RWPE2 (cell line): ENCODE data around the gene ZC3H13.

Experiments used
- ATAC-seq: fragments of 200-7000 bp; cut with Tn5 transposase; 3 replicates; pipeline ENCODE4 v1.9.1; 2021; ENCODE audit warnings: low read depth
- DNase-seq: peaks from one replicate; pipeline ENCODE4 v3.0.0-alpha.2; 2020; ENCODE audit warnings: low spot score
- H3K27ac ChIP-seq: fragments of 450-650 bp; 2 replicates; pipeline ENCODE4 v1.5.1; 2017; ENCODE audit warnings: mild to moderate bottlenecking; ENCODE audit not compliant: poor library complexity, severe bottlenecking
- H3K27me3 ChIP-seq: fragments of 250-450 bp; sonication (Bioruptor Pico); 2 replicates; pipeline ENCODE4 v1.5.1; 2021; ENCODE audit warnings: mild to moderate bottlenecking, moderate library complexity; ENCODE audit not compliant: insufficient read depth, poor library complexity, severe bottlenecking
- H3K36me3 ChIP-seq: fragments of 250-450 bp; sonication (Bioruptor Pico); 2 replicates; pipeline ENCODE4 v1.5.1; 2020; ENCODE audit warnings: low read depth, mild to moderate bottlenecking, moderate library complexity
- H3K4me1 ChIP-seq: fragments of 250-450 bp; sonication (Bioruptor Pico); 2 replicates; pipeline ENCODE4 v1.5.1; 2021; ENCODE audit warnings: mild to moderate bottlenecking, moderate library complexity; ENCODE audit not compliant: insufficient read depth, poor library complexity, severe bottlenecking
- H3K4me3 ChIP-seq: fragments of 250-450 bp; sonication (Bioruptor Pico); 2 replicates; pipeline ENCODE4 v1.5.1; 2021; ENCODE audit warnings: mild to moderate bottlenecking, moderate library complexity; ENCODE audit not compliant: severe bottlenecking
- H3K9me3 ChIP-seq: fragments of 250-450 bp; sonication (Bioruptor Pico); 2 replicates; pipeline ENCODE4 v1.5.1; 2021; ENCODE audit warnings: mild to moderate bottlenecking, moderate library complexity; ENCODE audit not compliant: severe bottlenecking
- TF ChIP-seq, protein P1 (sequence below): fragments of 450-650 bp; IDR thresholded peaks from one replicate; pipeline ENCODE4 v1.5.1; 2017; ENCODE audit warnings: mild to moderate bottlenecking, moderate library complexity; ENCODE audit not compliant: poor library complexity, severe bottlenecking

The ZC3H13 gene

DNA sequence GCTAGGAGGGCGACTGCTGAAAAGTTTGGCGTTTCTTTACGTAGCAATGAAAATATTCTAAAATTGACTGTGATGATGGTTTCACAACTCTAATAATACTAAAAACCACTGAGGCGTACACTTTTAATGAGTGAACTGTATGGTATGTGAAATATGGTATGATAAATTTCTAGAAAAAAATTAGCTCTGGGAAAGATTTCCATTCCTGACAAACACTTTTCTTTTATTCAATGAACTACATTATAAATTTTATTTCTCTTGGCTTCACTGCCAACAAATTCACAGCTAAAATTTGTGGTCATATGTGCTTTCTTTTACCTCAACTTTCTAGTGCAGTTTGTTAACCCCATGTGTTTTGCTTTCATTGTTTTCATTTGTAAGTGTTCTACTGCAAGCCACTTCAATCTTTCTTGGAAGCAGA lies 11.1 kb downstream of the ZC3H13 start:
- Histone ChIP-seq H3K36me3 (peaks cover 74% of the 10 kb centered on the region), H3K27ac (no peak overlapping the region), H3K9me3 (no peaks in the 10 kb centered on the region), H3K4me1 (no peaks in the 10 kb centered on the region), H3K27me3 (no peaks in the 10 kb centered on the region), H3K4me3 (no peak overlapping the region)
- no peak for DNase-seq
- TF ChIP-seq, protein P1, sequence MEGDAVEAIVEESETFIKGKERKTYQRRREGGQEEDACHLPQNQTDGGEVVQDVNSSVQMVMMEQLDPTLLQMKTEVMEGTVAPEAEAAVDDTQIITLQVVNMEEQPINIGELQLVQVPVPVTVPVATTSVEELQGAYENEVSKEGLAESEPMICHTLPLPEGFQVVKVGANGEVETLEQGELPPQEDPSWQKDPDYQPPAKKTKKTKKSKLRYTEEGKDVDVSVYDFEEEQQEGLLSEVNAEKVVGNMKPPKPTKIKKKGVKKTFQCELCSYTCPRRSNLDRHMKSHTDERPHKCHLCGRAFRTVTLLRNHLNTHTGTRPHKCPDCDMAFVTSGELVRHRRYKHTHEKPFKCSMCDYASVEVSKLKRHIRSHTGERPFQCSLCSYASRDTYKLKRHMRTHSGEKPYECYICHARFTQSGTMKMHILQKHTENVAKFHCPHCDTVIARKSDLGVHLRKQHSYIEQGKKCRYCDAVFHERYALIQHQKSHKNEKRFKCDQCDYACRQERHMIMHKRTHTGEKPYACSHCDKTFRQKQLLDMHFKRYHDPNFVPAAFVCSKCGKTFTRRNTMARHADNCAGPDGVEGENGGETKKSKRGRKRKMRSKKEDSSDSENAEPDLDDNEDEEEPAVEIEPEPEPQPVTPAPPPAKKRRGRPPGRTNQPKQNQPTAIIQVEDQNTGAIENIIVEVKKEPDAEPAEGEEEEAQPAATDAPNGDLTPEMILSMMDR, result no peak
- no peak for ATAC-seq

DNA sequence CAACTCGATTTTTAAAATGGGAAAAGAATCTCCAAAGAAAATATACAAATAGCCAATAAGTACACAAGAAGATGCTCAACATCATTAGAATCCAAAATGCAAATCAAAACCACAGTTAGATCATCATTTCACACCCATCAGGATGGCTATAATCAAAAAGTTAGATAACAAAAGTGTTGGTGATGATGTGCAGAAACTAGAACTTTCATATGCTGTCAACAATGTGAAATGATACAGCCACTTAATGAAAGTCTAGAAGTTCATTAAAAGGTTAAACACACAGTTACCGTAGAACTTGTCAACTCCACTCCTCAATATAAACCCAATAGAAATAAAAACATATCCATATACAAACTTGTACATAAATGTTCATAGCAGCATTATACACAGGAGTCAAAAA lies 11.8 kb downstream of the ZC3H13 start:
- ATAC-seq, result no peak
- DNase-seq, result no peak
- no peaks in the 10 kb centered on the region for H3K4me1 ChIP-seq
- no peak overlapping the region for H3K27ac ChIP-seq
- TF ChIP-seq, protein P1, result no peak
- peaks cover 74% of the 10 kb centered on the region for H3K36me3 ChIP-seq
- no peaks in the 10 kb centered on the region for H3K27me3 ChIP-seq
- H3K4me3 ChIP-seq, result no peak overlapping the region
- no peaks in the 10 kb centered on the region for H3K9me3 ChIP-seq

DNA sequence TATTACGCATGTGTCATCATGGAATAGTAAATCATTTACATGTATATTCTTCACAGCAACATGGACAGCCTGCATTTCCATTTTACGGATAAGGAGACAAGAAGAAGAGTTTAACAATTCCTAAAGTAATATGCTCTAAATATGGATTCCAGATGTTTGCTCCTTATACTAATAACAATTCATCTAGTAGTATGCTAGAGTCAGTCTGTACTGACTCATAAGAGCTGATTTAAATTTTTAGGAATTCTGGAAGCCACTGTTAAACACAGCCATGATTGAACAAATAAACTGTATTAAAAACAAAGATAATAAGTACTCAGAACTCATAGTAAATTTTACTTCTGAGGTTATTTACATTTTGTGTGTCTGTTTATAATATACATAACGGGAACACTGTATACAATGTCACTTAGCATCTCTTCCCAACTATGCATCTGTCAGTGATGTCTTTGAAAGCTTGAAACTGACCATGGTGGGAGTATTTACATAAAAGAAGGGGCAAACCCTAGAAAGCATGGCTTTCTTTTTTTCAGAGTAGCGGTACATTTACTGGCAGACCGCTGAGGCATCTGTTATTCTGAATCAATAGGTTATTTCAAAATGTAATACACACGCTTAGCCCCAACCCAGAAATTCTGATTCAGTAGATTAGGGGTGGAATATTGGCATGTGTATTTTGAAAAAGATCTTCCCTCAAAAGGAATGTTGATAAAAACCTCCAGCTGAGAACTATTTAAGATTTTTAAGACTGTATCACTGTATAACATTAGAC lies 12.9 kb downstream of the ZC3H13 start:
- TF ChIP-seq, protein P1, result no peak
- ATAC-seq (no peak), DNase-seq (no peak)
- Histone ChIP-seq H3K4me3 (no peak overlapping the region), H3K27me3 (no peaks in the 10 kb centered on the region), H3K27ac (no peak overlapping the region), H3K9me3 (no peaks in the 10 kb centered on the region), H3K4me1 (no peaks in the 10 kb centered on the region), H3K36me3 (peaks cover 69% of the 10 kb centered on the region)

DNA sequence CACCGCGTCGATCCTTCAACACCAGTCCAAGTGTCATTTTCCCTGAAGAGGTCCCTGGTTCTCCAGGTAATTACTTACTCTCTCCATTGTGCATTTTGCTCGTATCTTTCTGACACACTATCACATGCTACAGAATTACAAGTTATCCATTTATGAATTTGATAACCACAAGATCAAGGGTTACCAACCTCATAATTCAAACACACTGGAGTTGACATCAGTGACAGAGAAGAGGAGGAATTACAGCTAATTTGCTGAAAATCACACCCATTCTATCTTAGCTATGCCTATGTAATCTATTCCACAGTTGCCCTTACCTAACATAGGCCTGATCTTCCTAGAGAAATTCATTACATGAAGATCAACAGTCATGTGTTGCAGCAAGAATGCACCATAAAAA lies 14.2 kb downstream of the ZC3H13 start:
- DNase-seq, result no peak
- no peak for ATAC-seq
- Histone ChIP-seq H3K36me3 (peaks cover 61% of the 10 kb centered on the region), H3K9me3 (no peaks in the 10 kb centered on the region), H3K27me3 (no peaks in the 10 kb centered on the region), H3K27ac (no peak overlapping the region), H3K4me3 (no peak overlapping the region), H3K4me1 (no peaks in the 10 kb centered on the region)
- TF ChIP-seq, protein P1, result no peak

DNA sequence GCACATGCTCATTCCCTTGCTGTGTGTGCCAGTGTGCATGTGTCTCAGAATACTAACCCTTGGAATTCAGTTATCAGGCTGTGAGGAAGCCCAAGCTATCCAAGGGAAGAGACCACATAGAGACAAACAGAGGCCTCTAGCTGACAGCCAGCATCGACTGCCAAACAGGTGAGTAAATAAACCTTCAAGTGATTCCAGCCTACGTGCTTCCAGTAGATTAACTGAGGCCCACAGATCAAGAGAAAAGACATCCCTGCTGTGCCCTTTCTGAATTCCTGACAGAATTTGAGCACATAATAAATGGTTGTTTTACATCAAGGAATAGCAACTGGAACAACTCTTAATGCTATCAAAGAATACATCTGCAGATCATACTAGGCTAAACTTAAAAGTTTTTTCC lies 17.5 kb downstream of the ZC3H13 start:
- H3K4me1 ChIP-seq, result no peaks in the 10 kb centered on the region
- TF ChIP-seq, protein P1, result no peak
- H3K27ac ChIP-seq, result no peak overlapping the region
- ATAC-seq (no peak), DNase-seq (no peak)
- no peaks in the 10 kb centered on the region for H3K9me3 ChIP-seq
- H3K27me3 ChIP-seq, result no peaks in the 10 kb centered on the region
- no peak overlapping the region for H3K4me3 ChIP-seq
- H3K36me3 ChIP-seq, result peaks cover 34% of the 10 kb centered on the region
